ENCODE results near the gene C1orf141.
"Not testable (repeated sequence)": the region's sequence is repeated elsewhere in the genome, so short reads cannot be mapped to it uniquely, and the experiment has no call there.

Gene C1orf141

GRCh38 chr1:67143966-67144365 is 9.2 kb upstream of the C1orf141 start:
- in situ Hi-C loops (cut with HindIII; ENCODE audit: low sequenced_read_pairs): no loop called here

- in situ Hi-C loops (cut with HindIII; ENCODE audit: low sequenced_read_pairs): no loop called here
Measured at GRCh38 chr1:67142931-67143330, 8.2 kb upstream of the C1orf141 start.

- in situ Hi-C loops (cut with HindIII; ENCODE audit: low sequenced_read_pairs): not testable (repeated sequence)
Measured at GRCh38 chr1:67141832-67142231, 7.1 kb upstream of the C1orf141 start.

- in situ Hi-C loops (cut with HindIII; ENCODE audit: low sequenced_read_pairs): no loop called here
Measured at GRCh38 chr1:67140460-67140859, 5.7 kb upstream of the C1orf141 start.

GRCh38 chr1:67138813-67139499 is 4.2 kb upstream of the C1orf141 start:
- in situ Hi-C loops (cut with HindIII; ENCODE audit: low sequenced_read_pairs): loop anchor here (5.0 kb wide), 1 partner anchor 53 kb away; no protein-coding TSS in a partner anchor

GRCh38 chr1:67137307-67137753 is 2.6 kb upstream of the C1orf141 start:
- in situ Hi-C loops (cut with HindIII; ENCODE audit: low sequenced_read_pairs): loop anchor here (5.0 kb wide), 1 partner anchor 55 kb away; no protein-coding TSS in a partner anchor

GRCh38 chr1:67135354-67135753 is 584 bp upstream of the C1orf141 start:
- in situ Hi-C loops (cut with HindIII; ENCODE audit: low sequenced_read_pairs): loop anchor here (5.0 kb wide), 1 partner anchor 57 kb away; no protein-coding TSS in a partner anchor

- in situ Hi-C loops (cut with HindIII; ENCODE audit: low sequenced_read_pairs): no loop called here
Measured at GRCh38 chr1:67133177-67133576, 1.6 kb downstream of the C1orf141 start.

- in situ Hi-C loops (cut with HindIII; ENCODE audit: low sequenced_read_pairs): no loop called here
Measured at GRCh38 chr1:67130673-67131072, 4.1 kb downstream of the C1orf141 start.

GRCh38 chr1:67126974-67127373 is 7.8 kb downstream of the C1orf141 start:
- in situ Hi-C loops (cut with HindIII; ENCODE audit: low sequenced_read_pairs): no loop called here

- in situ Hi-C loops (cut with HindIII; ENCODE audit: low sequenced_read_pairs): no loop called here
Measured at GRCh38 chr1:67126111-67126746, 8.5 kb downstream of the C1orf141 start.

- in situ Hi-C loops (cut with HindIII; ENCODE audit: low sequenced_read_pairs): no loop called here
Measured at GRCh38 chr1:67124455-67124854, 10.3 kb downstream of the C1orf141 start.

GRCh38 chr1:67120855-67121619 is 13.7 kb downstream of the C1orf141 start:
- in situ Hi-C loops (cut with HindIII; ENCODE audit: low sequenced_read_pairs): no loop called here

- in situ Hi-C loops (cut with HindIII; ENCODE audit: low sequenced_read_pairs): loop anchor here (5.0 kb wide), 1 partner anchor 91 kb away; no protein-coding TSS in a partner anchor
Measured at GRCh38 chr1:67118646-67119045, 16.1 kb downstream of the C1orf141 start.

GRCh38 chr1:67118191-67118590 is 16.6 kb downstream of the C1orf141 start:
- in situ Hi-C loops (cut with HindIII; ENCODE audit: low sequenced_read_pairs): loop anchor here (5.0 kb wide), 1 partner anchor 91 kb away; no protein-coding TSS in a partner anchor

- in situ Hi-C loops (cut with HindIII; ENCODE audit: low sequenced_read_pairs): no loop called here
Measured at GRCh38 chr1:67114162-67114561, 20.6 kb downstream of the C1orf141 start.

GRCh38 chr1:67110352-67110751 is 24.4 kb downstream of the C1orf141 start:
- in situ Hi-C loops (cut with HindIII; ENCODE audit: low sequenced_read_pairs): no loop called here

- in situ Hi-C loops (cut with HindIII; ENCODE audit: low sequenced_read_pairs): no loop called here
Measured at GRCh38 chr1:67105508-67105907, 29.3 kb downstream of the C1orf141 start.

GRCh38 chr1:67103548-67103947 is 31.2 kb downstream of the C1orf141 start:
- in situ Hi-C loops (cut with HindIII; ENCODE audit: low sequenced_read_pairs): no loop called here

- in situ Hi-C loops (cut with HindIII; ENCODE audit: low sequenced_read_pairs): no loop called here
Measured at GRCh38 chr1:67100833-67101232, 33.9 kb downstream of the C1orf141 start.

GRCh38 chr1:67097305-67097704 is 37.5 kb downstream of the C1orf141 start:
- in situ Hi-C loops (cut with HindIII; ENCODE audit: low sequenced_read_pairs): no loop called here
